Endothelial cell of umbilical vein (primary cell): Measurements from ENCODE around the gene TSPAN31. TPM values are rescaled to one million over a fixed set of nuclear protein-coding genes. Genes with fewer than 3 reads are reported as not detected.

Experiments used
- BruUV-seq: library from RNA; stranded (reverse); fragments of 400-500 nt; replicated peaks from 2 replicates; lab custom pipeline; 2021; lab: Mats Ljungman, UMichigan
- CTCF ChIA-PET: fragments of 300-600, 350-600 bp; sonication (Branson Sonifier 250); formaldehyde crosslinking; loops from one replicate; lab custom pipeline; 2021; ENCODE audit warnings: antibody characterized with exemption, inconsistent platforms; lab: Charles Lee
- POLR2A ChIA-PET: fragments of 300-600, 350-600 bp; sonication (Branson Sonifier 250); formaldehyde crosslinking; loops from one replicate; lab custom pipeline; 2021; ENCODE audit warnings: antibody characterized with exemption, inconsistent platforms; lab: Charles Lee
- DNase-seq: peaks from one replicate; pipeline ENCODE4 v3.0.0-alpha.2; 2011; ENCODE audit warnings: low read depth, low spot score
- FAIRE-seq: peaks from 2 replicates; lab custom pipeline; 2011; peaks lifted over from hg19 to GRCh38; lab: Jason Lieb, UNC
- H2AFZ ChIP-seq: 2 replicates; pipeline ENCODE4 v1.6.0; 2012; ENCODE audit warnings: low read depth, low read length, control low read depth, inconsistent platforms
- H3K27ac ChIP-seq: 2 replicates; pipeline ENCODE4 v1.5.1; 2011; ENCODE audit warnings: low read depth, mild to moderate bottlenecking, control low read depth, low read length, moderate library complexity; ENCODE audit not compliant: insufficient read depth
- H3K27me3 ChIP-seq, 2 experiments: 2 replicates each; pipeline versions ENCODE4 v1.6.0 to v1.6.1; 2011; ENCODE audit warnings: low read length in 2 of 2, mixed read lengths in 1 of 2; ENCODE audit not compliant: control insufficient read depth in 2 of 2, insufficient read depth in 2 of 2
- H3K36me3 ChIP-seq, 2 experiments: 2 replicates in 1 of 2; 3 replicates in 1 of 2; pipeline ENCODE4 v1.5.1; 2011; ENCODE audit warnings: low read length in 2 of 2, mild to moderate bottlenecking in 1 of 2, moderate library complexity in 1 of 2; ENCODE audit not compliant: control insufficient read depth in 2 of 2, insufficient read depth in 2 of 2; ENCODE audit errors: extremely low read depth in 1 of 2
- H3K4me1 ChIP-seq: 3 replicates; pipeline ENCODE4 v1.5.1; 2011; ENCODE audit warnings: mild to moderate bottlenecking, low read length; ENCODE audit not compliant: control insufficient read depth, insufficient read depth; ENCODE audit errors: extremely low read depth
- H3K4me2 ChIP-seq: 2 replicates; pipeline ENCODE4 v1.6.1; 2011; ENCODE audit warnings: low read length, control low read depth, mixed read lengths; ENCODE audit not compliant: insufficient read depth
- H3K4me3 ChIP-seq, 3 experiments: fragments of 200-600 bp in 1 of 3; sonication (generic), shearing (Covaris generic) in 1 of 3; replicated peaks in 1 of 3; 2 replicates each; pipeline ENCODE4 v1.5.1; 2011 to 2016; ENCODE audit warnings: control low read depth in 3 of 3, low read length in 3 of 3, mild to moderate bottlenecking in 2 of 3, inconsistent platforms in 1 of 3, low read depth in 1 of 3, moderate library complexity in 1 of 3; ENCODE audit not compliant: insufficient read depth in 1 of 3
- H3K79me2 ChIP-seq: 2 replicates; pipeline ENCODE4 v1.6.0; 2012; ENCODE audit warnings: low read length, inconsistent platforms; ENCODE audit not compliant: control insufficient read depth, insufficient read depth
- H3K9ac ChIP-seq: replicated peaks from 2 replicates; pipeline ENCODE3; 2011; ENCODE audit warnings: low read length, control low read depth; ENCODE audit not compliant: insufficient read depth; ENCODE audit errors: extremely low read depth
- H3K9me1 ChIP-seq: replicated peaks from 3 replicates; pipeline ENCODE4 v1.6.0; 2011; ENCODE audit warnings: mild to moderate bottlenecking, low read length; ENCODE audit not compliant: control insufficient read depth, insufficient read depth; ENCODE audit errors: extremely low read depth
- H3K9me3 ChIP-seq: replicated peaks from 2 replicates; pipeline ENCODE4 v1.5.1; 2012; ENCODE audit warnings: low read length, inconsistent platforms; ENCODE audit not compliant: control insufficient read depth, insufficient read depth
- H4K20me1 ChIP-seq: replicated peaks from 2 replicates; pipeline ENCODE3; 2011; ENCODE audit warnings: mild to moderate bottlenecking, low read length; ENCODE audit not compliant: control insufficient read depth, insufficient read depth; ENCODE audit errors: extremely low read depth
- EZH2 ChIP-seq: IDR thresholded peaks from 2 replicates; pipeline ENCODE4 v1.6.1; 2012; ENCODE audit warnings: borderline replicate concordance, low read depth, mild to moderate bottlenecking, moderate library complexity, low read length, inconsistent platforms; ENCODE audit not compliant: severe bottlenecking
- FOS ChIP-seq: IDR thresholded peaks from 2 replicates; pipeline ENCODE4 v1.6.1; 2011; ENCODE audit warnings: mild to moderate bottlenecking, low read length, moderate library complexity, borderline replicate concordance; ENCODE audit not compliant: insufficient read depth
- GATA2 ChIP-seq: IDR thresholded peaks from 2 replicates; pipeline ENCODE4 v1.7.0; 2011; ENCODE audit warnings: low read depth, mild to moderate bottlenecking, moderate library complexity, mixed read lengths, low read length; ENCODE audit not compliant: insufficient read length, insufficient read depth
- dilution Hi-C: fragments of 300-500 bp; cut with MboI; formaldehyde crosslinking; loops from one replicate; pipeline ENCODE4 v1.15.0; 2019; ENCODE audit warnings: low sequenced_read_pairs; ENCODE audit not compliant: extremely low pct_ligation_motif_present
- intact Hi-C: fragments of 100-400 bp; cut with micrococcal nuclease; formaldehyde crosslinking; loops from one replicate; pipeline ENCODE4 v1.10.0; 2022
- polyA plus RNA-seq, 4 experiments: library from polyadenylated mRNA; depleted of rRNA in 3 of 4; stranded (reverse) in 3 of 4; unstranded in 1 of 4; fragments of >200 nt; gene quantifications; 2 replicates each; pipeline versions ENCODE4 v1.2.1 to v1.2.3, GENCODE V29; 2011 to 2012; ENCODE audit warnings: missing spikeins in 1 of 4
- total RNA-seq: library from RNA; stranded (reverse); gene quantifications from 2 replicates; pipeline ENCODE4 v1.2.3, GENCODE V29; 2021

The TSPAN31 gene
- total and polyA plus RNA-seq, 2 donors (not counting 3 experiments of a cell fraction or from before 2014, with no cell fraction given) = 15.0 to 43.9 TPM

DNA sequence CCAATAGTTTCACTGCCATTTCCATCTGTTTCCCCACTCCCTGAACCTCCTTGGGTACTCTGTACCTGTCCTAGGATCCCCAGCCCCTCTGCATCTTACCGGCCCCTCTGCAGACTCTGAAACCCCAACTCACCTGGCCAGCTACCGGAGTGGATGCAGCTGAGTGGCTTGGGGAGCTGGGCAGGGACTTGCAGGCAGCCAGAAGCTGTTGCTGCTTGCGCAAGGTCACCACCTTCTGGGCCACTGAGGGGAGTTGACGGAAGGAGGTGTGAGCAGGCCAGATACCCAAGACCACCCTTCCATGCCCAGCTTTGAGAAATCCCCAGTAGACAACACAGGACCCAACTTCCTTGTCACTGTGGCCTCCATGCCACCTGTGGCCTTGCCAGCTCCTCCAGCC lies 12.6 kb upstream of the TSPAN31 start:
- H3K79me2 ChIP-seq = no peaks in the 10 kb centered on the region
- FAIRE-seq (no peak), DNase-seq (no peak)
- H3K9ac ChIP-seq = no peak overlapping the region
- H3K27me3 ChIP-seq = peaks cover 51 to 58% of the 10 kb centered on the region in 2 experiments
- TF ChIP-seq GATA2 (no peak), EZH2 (no peak)
- H3K4me1 ChIP-seq = no peaks in the 10 kb centered on the region
- H3K4me2 ChIP-seq = no peak overlapping the region
- CTCF ChIA-PET = interaction anchor here (0.9 kb wide), 1 partner anchor 8 kb away, joined by 3 read pairs; no protein-coding TSS in a partner anchor
- H3K9me1 ChIP-seq = no peaks in the 10 kb centered on the region
- no TSS peak for BruUV-seq
- no peak overlapping the region for H3K4me3 ChIP-seq
- POLR2A ChIA-PET = interaction anchor here (0.5 kb wide), 1 partner anchor 631 kb away, joined by 3 read pairs; no protein-coding TSS in a partner anchor
- no peaks in the 10 kb centered on the region for H3K9me3 ChIP-seq
- no peak overlapping the region for H3K27ac ChIP-seq
- intact Hi-C loops (no loop called here), dilution Hi-C loops (no loop called here)
- H3K36me3 ChIP-seq = no peaks in the 10 kb centered on the region
- H2AFZ ChIP-seq = no peak overlapping the region
- H4K20me1 ChIP-seq = no peaks in the 10 kb centered on the region

GRCh38 chr12:57732726-57733593 lies 11.9 kb upstream of the TSPAN31 start:
- dilution Hi-C loops (no loop called here), intact Hi-C loops (no loop called here)
- POLR2A ChIA-PET = interaction anchor here (0.5 to 0.7 kb wide), 3 partner anchors 150 to 631 kb away, joined by 3 to 6 read pairs (median 4); no protein-coding TSS in a partner anchor
- Histone ChIP-seq H3K36me3 (no peaks in the 10 kb centered on the region), H2AFZ (no peak overlapping the region), H3K4me1 (no peaks in the 10 kb centered on the region), H4K20me1 (no peaks in the 10 kb centered on the region), H3K9ac (no peak overlapping the region), H3K79me2 (no peaks in the 10 kb centered on the region), H3K27me3 (peaks cover 58 to 62% of the 10 kb centered on the region in 2 experiments), H3K4me3 (no peak overlapping the region), H3K27ac (no peak overlapping the region), H3K9me1 (no peaks in the 10 kb centered on the region), H3K9me3 (no peaks in the 10 kb centered on the region), H3K4me2 (no peak overlapping the region)
- peak; percentile 22 for TF ChIP-seq FOS
- TF ChIP-seq EZH2 = no peak
- FAIRE-seq (peak; percentile 4), DNase-seq (no peak)
- CTCF ChIA-PET = interaction anchor here (0.9 to 2.3 kb wide), 2 partner anchors 9 to 24 kb away, joined by 3 to 8 read pairs; no protein-coding TSS in a partner anchor
- BruUV-seq = no TSS peak
